ENCODE data around the gene DDX28. TPM values are rescaled to one million over a fixed set of nuclear protein-coding genes. Genes with fewer than 3 reads are reported as not detected.

DDX28 gene
- total and polyA plus RNA-seq, 2 of the 8 experiments (the other 6 are each of a cell fraction or from before 2014, with no cell fraction given) = 16.8 to 28.1 TPM

DNA sequence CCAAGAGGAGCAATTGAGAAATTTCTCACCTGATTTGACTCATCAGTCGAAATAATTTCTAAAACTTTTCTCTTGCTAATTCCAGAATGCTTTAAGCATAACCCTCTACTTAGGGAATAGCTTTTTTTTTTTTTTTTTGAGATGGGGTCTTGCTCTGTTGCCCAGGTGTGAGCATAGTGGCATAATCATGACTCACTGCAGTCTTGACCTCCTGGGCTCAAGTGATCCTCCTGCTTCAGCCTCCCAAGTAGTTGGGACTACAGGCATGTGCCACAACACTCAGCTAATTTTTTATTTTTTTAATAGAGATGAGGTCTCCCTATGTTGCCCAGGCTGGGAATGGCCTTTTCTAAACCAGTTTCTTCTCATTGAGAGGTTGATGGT lies 48.5 kb upstream of the DDX28 start (continued):
- TF ChIP-seq SAP30 (IDR thresholded peaks at IDR 0.05; ENCODE audit: insufficient read depth, insufficient replicate concordance, low read length) (no peak), CHD1 (IDR thresholded peaks at IDR 0.05; ENCODE audit: low read depth, low read length) (no peak)
- TF ChIP-seq, protein P1, sequence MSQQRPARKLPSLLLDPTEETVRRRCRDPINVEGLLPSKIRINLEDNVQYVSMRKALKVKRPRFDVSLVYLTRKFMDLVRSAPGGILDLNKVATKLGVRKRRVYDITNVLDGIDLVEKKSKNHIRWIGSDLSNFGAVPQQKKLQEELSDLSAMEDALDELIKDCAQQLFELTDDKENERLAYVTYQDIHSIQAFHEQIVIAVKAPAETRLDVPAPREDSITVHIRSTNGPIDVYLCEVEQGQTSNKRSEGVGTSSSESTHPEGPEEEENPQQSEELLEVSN (IDR thresholded peaks at IDR 0.05) = no peak
